ENCODE measurements around the gene ASPM.

The ASPM gene

DNA sequence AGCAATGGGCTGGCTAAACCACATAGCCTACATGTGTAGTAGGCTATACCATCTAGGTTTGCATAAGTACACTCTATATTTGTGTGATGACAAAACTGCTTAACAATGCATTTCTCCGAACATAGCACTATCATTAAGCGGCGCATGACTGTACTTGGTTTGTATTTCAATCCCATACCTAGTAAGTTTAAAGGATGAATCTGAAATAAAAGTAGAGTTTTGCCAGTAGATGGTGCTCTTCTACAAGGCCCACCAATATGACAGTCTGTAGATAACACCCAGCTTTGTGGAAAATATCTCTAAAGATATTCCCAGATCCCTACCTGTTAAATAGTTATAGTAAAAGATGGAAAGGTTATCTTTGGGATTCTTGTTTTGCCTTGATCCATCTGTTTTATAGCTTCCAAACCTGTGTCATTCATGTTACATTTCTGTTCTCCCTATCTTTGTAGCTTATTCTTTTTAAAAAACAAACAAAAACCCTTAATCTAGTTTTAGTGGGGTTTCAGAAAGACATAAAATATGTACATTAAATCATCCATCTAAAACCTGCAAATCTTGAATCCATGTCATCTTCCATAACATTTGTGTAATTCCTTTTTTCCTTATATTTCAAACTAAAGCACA is 33.9 kb upstream of the ASPM start:
- peak; percentile 73 to 85 for DNase-seq (ENCODE audit: low read depth in 2 of 2)
- TF ChIP-seq, protein P1, sequence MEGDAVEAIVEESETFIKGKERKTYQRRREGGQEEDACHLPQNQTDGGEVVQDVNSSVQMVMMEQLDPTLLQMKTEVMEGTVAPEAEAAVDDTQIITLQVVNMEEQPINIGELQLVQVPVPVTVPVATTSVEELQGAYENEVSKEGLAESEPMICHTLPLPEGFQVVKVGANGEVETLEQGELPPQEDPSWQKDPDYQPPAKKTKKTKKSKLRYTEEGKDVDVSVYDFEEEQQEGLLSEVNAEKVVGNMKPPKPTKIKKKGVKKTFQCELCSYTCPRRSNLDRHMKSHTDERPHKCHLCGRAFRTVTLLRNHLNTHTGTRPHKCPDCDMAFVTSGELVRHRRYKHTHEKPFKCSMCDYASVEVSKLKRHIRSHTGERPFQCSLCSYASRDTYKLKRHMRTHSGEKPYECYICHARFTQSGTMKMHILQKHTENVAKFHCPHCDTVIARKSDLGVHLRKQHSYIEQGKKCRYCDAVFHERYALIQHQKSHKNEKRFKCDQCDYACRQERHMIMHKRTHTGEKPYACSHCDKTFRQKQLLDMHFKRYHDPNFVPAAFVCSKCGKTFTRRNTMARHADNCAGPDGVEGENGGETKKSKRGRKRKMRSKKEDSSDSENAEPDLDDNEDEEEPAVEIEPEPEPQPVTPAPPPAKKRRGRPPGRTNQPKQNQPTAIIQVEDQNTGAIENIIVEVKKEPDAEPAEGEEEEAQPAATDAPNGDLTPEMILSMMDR (IDR thresholded peaks at IDR 0.05; ENCODE audit: low read depth, low read length), result peak; percentile 55
- no peak overlapping the region for H3K4me3 ChIP-seq (replicated peaks in 1 of 2; ENCODE audit: low read depth in 2 of 2, low read length in 2 of 2)

DNA sequence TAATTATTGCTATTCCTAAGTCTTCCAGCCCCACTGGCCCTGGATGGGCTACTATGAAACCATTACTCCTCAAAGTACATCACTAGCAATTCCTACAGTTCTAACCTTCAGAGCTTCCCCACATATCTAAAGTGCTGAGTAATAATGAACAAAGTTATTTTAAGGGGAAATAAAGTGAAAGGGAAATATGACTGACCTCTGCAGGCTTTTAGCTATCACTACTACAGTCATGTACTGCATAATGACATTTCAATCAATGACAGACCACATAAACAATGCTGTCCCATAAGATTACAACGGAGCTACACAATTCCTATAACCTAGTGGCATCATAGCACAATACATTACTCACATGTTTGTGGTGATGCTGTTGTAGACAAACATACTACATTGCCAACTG is 32.5 kb upstream of the ASPM start:
- H3K4me3 ChIP-seq (replicated peaks in 1 of 2; ENCODE audit: low read depth in 2 of 2, low read length in 2 of 2), result no peak overlapping the region
- TF ChIP-seq, protein P1 (IDR thresholded peaks at IDR 0.05; ENCODE audit: low read depth, low read length), result peak; percentile 40
- DNase-seq (ENCODE audit: low read depth in 2 of 2), result peak; percentile 75 to 84

DNA sequence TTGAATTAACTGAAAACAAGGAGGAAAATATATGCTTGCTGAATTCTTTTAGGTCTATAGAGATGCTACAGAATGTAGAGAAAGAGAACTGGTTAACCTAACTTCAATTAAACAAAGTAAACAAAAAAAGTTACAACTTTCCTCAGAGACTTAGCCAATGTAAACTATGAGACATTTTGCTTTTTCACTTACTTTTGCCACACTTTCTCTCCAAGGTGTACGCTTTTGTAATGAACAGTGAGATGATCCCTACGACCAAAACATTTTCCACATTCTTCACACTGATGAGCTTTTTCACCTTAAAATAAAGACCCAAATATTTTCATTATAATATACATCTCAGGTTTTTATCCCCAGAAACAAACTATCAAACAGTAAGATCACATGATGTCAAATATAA is 28.3 kb upstream of the ASPM start:
- TF ChIP-seq, protein P1 (IDR thresholded peaks at IDR 0.05; ENCODE audit: low read depth, low read length), result no peak
- H3K4me3 ChIP-seq (replicated peaks in 1 of 2; ENCODE audit: low read depth in 2 of 2, low read length in 2 of 2), result no peak overlapping the region
- DNase-seq (ENCODE audit: low read depth in 2 of 2), result no peak

DNA sequence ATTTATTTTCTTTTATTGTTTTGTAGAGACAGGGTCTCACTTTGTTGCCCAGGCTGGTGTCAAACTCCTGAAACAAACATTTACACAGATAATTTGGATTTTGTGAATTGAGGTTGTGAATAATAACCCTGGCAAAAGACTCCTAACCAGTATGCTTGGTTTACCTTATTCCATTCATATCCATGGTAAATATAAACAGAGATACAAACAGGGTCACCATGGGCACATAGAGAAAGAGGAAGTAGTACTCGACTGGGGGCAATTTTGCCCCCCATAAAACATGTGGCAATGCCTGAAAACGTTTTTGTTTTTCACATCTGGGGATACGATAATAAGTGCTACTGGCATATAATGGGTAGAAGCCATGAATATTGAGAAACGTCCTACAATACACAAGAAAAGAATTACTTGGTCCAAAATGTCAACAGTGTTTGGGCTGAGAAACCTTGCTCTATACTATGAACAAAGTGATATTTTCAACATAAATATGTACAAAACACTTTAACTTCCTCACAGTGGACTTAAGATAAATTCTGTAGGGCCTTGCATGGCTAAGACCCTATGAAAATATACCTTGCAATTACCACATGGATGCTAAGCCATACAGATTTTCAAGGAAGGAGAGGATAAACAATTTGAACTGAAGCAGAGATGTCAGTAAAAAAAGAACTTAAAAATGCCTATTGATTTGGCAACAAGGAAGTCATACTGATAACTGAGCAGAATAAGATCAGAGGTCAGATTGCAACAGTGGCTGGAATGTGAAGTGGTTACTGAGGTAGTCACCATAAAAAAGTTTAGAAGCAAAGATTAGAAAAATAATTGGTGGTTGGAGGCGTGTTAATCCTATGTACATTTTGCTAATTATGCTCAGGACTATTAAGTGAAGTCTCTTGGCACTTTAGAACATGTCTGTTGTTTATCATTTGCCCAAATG is 27.4 kb upstream of the ASPM start:
- TF ChIP-seq, protein P1 (IDR thresholded peaks at IDR 0.05; ENCODE audit: low read depth, low read length), result no peak
- no peak overlapping the region for H3K4me3 ChIP-seq (replicated peaks in 1 of 2; ENCODE audit: low read depth in 2 of 2, low read length in 2 of 2)
- DNase-seq (ENCODE audit: low read depth in 2 of 2), result peak; percentile 70

DNA sequence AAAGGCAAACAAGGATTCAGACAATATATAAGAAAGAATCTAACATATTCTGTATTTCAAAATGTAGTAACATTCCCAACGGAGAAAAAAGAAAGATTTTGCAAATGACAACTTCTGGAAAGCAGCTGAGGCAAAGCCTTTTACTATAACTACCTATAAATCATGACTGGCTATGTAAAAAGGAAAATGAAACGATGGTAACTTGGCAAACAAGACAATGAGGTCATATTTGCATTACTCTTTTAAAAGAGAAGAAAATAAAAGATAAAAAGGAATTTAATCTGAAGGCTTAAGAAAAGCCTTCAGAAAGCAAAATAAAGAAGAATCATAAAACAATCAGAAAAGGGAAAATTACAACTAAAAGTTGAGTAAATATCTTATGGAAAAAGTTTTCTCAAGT is 25.1 kb upstream of the ASPM start:
- no peak overlapping the region for H3K4me3 ChIP-seq (replicated peaks in 1 of 2; ENCODE audit: low read depth in 2 of 2, low read length in 2 of 2)
- TF ChIP-seq, protein P1 (IDR thresholded peaks at IDR 0.05; ENCODE audit: low read depth, low read length), result no peak
- peak in 1 of 2 donors; percentile 24 for DNase-seq (ENCODE audit: low read depth in 2 of 2)

DNA sequence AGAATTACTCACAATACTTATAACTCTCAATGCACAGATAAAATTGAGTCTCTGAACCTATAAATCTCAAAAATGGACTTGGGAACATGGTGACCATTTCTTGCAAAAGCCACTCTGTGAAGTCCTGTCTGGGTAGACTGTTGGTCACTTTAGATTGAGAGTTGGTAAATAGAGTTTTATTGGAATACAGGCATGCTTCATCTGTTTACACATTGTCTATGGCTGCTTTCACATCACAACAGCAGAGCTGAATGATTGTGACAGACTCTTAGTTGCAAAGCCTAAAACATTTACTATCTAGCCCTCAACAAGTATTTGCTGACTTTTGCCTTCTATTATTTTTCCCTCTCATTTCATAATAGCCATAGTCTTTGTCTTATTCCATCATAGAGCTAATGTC is 24.1 kb upstream of the ASPM start:
- DNase-seq (ENCODE audit: low read depth in 2 of 2), result no peak
- no peak overlapping the region for H3K4me3 ChIP-seq (replicated peaks in 1 of 2; ENCODE audit: low read depth in 2 of 2, low read length in 2 of 2)
- TF ChIP-seq, protein P1 (IDR thresholded peaks at IDR 0.05; ENCODE audit: low read depth, low read length), result no peak

Measured in cardiac fibroblast (primary cell).